B cell (primary cell): ENCODE data around the gene KRT84. TPM values are rescaled to one million over a fixed set of nuclear protein-coding genes. Genes with fewer than 3 reads are reported as not detected.

Source experiments
- ATAC-seq: fragments of 200-7000 bp; cut with Tn5 transposase; one replicate; pipeline ENCODE4 v1.10.0; 2021; ENCODE audit warnings: low read depth, mild to moderate bottlenecking, moderate number of reproducible peaks, moderate library complexity
- CTCF ChIA-PET: fragments of 350-600 bp; sonication (Branson Sonifier 250); formaldehyde crosslinking; loops from one replicate; lab custom pipeline; 2021; ENCODE audit warnings: antibody characterized with exemption, inconsistent platforms; lab: Charles Lee
- POLR2A ChIA-PET: fragments of 350-600 bp; sonication (Branson Sonifier 250); formaldehyde crosslinking; loops from one replicate; lab custom pipeline; 2021; ENCODE audit warnings: antibody characterized with exemption; lab: Charles Lee
- DNase-seq: peaks from one replicate; pipeline ENCODE4 v3.0.0; 2013
- H2AFZ ChIP-seq: 2 replicates; pipeline ENCODE4 v1.6.1; 2012; ENCODE audit warnings: mild to moderate bottlenecking, low read depth, low read length; ENCODE audit not compliant: insufficient read depth, poor library complexity, severe bottlenecking
- H3K27ac ChIP-seq, 2 donors: 1 replicate in 1 of 2; 2 replicates in 1 of 2; pipeline ENCODE4 v1.5.1; 2012 to 2013; ENCODE audit warnings: low read length in 2 of 2, mild to moderate bottlenecking in 2 of 2, moderate library complexity in 1 of 2
- H3K27me3 ChIP-seq, 4 experiments: fragments of 200-600 bp in 1 of 4; sonication (generic) in 1 of 4; replicated peaks in 1 of 4; 1 replicate in 2 of 4; 2 replicates in 2 of 4; pipeline versions ENCODE4 v1.6.1 to v1.7.0; 2013 to 2016; ENCODE audit warnings: low read length in 3 of 4, mild to moderate bottlenecking in 2 of 4, mixed read lengths in 1 of 4, moderate library complexity in 1 of 4; ENCODE audit not compliant: insufficient read depth in 4 of 4, control insufficient read depth in 3 of 4; ENCODE audit errors: control extremely low read depth in 1 of 4
- H3K36me3 ChIP-seq, 2 experiments: replicated peaks in 1 of 2; 1 replicate in 1 of 2; 2 replicates in 1 of 2; pipeline versions ENCODE4 v1.6.1 to v1.7.1; 2013; ENCODE audit warnings: low read length in 1 of 2; ENCODE audit not compliant: insufficient read depth in 2 of 2, control insufficient read depth in 1 of 2; ENCODE audit errors: control extremely low read depth in 1 of 2, extremely low read depth in 1 of 2
- H3K4me1 ChIP-seq, 2 donors: fragments of 200-600 bp in 1 of 2; sonication (generic) in 1 of 2; 1 replicate in 1 of 2; 2 replicates in 1 of 2; pipeline versions ENCODE4 v1.5.1 to v1.6.1; 2013 to 2017; ENCODE audit warnings: low read length in 2 of 2; ENCODE audit not compliant: control insufficient read depth in 2 of 2, insufficient read depth in 2 of 2
- H3K4me2 ChIP-seq: replicated peaks from 2 replicates; pipeline ENCODE3; 2012; ENCODE audit warnings: mild to moderate bottlenecking, low read depth, low read length; ENCODE audit not compliant: poor library complexity, severe bottlenecking
- H3K4me3 ChIP-seq, 5 experiments: fragments of 200-600 bp in 1 of 5; sonication (generic) in 1 of 5; 1 replicate in 3 of 5; 2 replicates in 2 of 5; pipeline versions ENCODE4 v1.5.1 to v1.7.0; 2011 to 2016; ENCODE audit warnings: low read length in 4 of 5, mild to moderate bottlenecking in 4 of 5, low read depth in 2 of 5, control low read depth in 1 of 5, moderate library complexity in 1 of 5; ENCODE audit not compliant: insufficient read depth in 1 of 5; ENCODE audit errors: control extremely low read depth in 1 of 5, extremely low read depth in 1 of 5
- H3K79me2 ChIP-seq: fragments of 200-600 bp; sonication (generic); one replicate; pipeline ENCODE4 v1.6.0; 2016; ENCODE audit warnings: low read length; ENCODE audit not compliant: control insufficient read depth, insufficient read depth
- H3K9ac ChIP-seq: fragments of 200-600 bp; sonication (generic); 2 replicates; pipeline ENCODE4 v1.6.1; 2017; ENCODE audit warnings: mild to moderate bottlenecking, low read length, moderate library complexity
- H3K9me3 ChIP-seq, 3 donors: one replicate each; pipeline versions ENCODE4 v1.6.1 to v1.7.1; 2013; ENCODE audit warnings: low read length in 2 of 3; ENCODE audit not compliant: control insufficient read depth in 2 of 3, insufficient read depth in 1 of 3; ENCODE audit errors: control extremely low read depth in 1 of 3
- H4K20me1 ChIP-seq: 2 replicates; pipeline ENCODE4 v1.6.0; 2012; ENCODE audit warnings: mild to moderate bottlenecking, low read length; ENCODE audit not compliant: insufficient read depth, control insufficient read depth, poor library complexity, severe bottlenecking
- H3K27ac Mint-ChIP-seq: one replicate; pipeline ENCODE4 v1.8.0; 2021; ENCODE audit warnings: mixed read lengths
- H3K27me3 Mint-ChIP-seq: one replicate; pipeline ENCODE4 v1.8.0; 2021; ENCODE audit warnings: mixed read lengths
- H3K4me1 Mint-ChIP-seq: one replicate; pipeline ENCODE4 v1.8.0; 2021; ENCODE audit warnings: mixed read lengths
- H3K4me3 Mint-ChIP-seq: one replicate; pipeline ENCODE4 v1.8.0; 2021; ENCODE audit warnings: mixed read lengths
- H3K9me3 Mint-ChIP-seq: one replicate; pipeline ENCODE4 v1.8.0; 2022; ENCODE audit warnings: mixed read lengths; ENCODE audit not compliant: insufficient read depth
- CTCF ChIP-seq: fragments of 200-600 bp; IDR thresholded peaks from one replicate; pipeline ENCODE4 v1.8.0; 2022; ENCODE audit warnings: antibody characterized with exemption, mild to moderate bottlenecking
- EZH2 ChIP-seq: IDR thresholded peaks from 2 replicates; pipeline ENCODE4 v1.6.1; 2012; ENCODE audit warnings: borderline replicate concordance, low read depth, mild to moderate bottlenecking, moderate library complexity, low read length; ENCODE audit not compliant: insufficient read depth, poor library complexity, severe bottlenecking
- WGBS: methylation state at CpG from one replicate; pipeline ENCODE4 v1.1.5; 2013; ENCODE audit warnings: missing lambda C conversion rate; ENCODE audit not compliant: insufficient coverage; 5-methylcytosine and 5-hydroxymethylcytosine counted together
- intact Hi-C: fragments of 100-400 bp; cut with micrococcal nuclease; formaldehyde crosslinking; loops from one replicate; pipeline ENCODE4 v1.10.0; 2022
- polyA plus RNA-seq: library from polyadenylated mRNA; depleted of rRNA; stranded (reverse); fragments of >200 nt; gene quantifications from 2 replicates; pipeline ENCODE4 v1.2.3, GENCODE V29; 2012
- total RNA-seq, 2 donors: library from RNA; stranded (reverse); fragments of 120-200 nt in 1 of 2; gene quantifications; 1 replicate in 1 of 2; 2 replicates in 1 of 2; pipeline versions ENCODE4 v1.2.3 to v1.2.4, GENCODE V29; 2013 to 2022

The KRT84 gene
- total and polyA plus RNA-seq, 2 donors (not counting 1 experiment from before 2014, with no cell fraction given): not detected

DNA sequence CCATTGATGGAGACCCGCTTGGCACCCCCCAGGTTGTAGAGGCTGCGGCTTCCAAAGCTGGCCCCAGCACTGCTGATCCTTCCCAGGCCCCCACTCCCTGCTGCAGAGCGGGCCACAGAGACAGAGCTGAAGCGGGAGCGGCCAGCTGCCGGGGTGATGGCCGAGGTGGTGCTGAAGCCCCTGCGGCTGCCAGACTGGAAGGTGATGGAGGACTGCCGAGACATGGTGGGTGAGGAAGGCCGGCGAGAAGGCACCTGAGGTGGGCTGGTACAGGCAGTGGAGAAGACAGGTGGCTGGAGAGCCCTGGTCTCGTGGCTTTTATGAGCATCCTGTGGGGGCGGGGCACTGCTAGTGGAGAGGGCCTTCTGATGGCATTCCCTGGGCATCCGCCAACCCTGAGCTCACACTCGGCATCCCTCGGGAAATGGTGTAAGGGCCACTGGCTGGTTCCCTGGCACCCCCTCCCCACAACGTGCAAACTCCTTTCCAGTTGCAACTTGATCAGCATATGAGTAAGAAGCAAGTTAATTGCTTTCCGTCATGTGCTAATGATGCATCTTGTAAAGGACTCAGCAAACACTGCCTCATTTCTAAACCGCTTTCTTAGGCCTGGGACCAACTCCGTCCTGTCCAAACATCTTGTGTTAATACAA, 48.8 kb upstream of the KRT84 start, which contains the start of gene KRT75:
TSS of gene KRT75 (minus strand) at position 291 of the 653 bp plus-strand sequence. CDS start at position 224, 67 bp downstream.
- H3K27me3 Mint-ChIP-seq: peaks cover 21% of the 10 kb centered on the region
- no peaks in the 10 kb centered on the region for H3K79me2 ChIP-seq
- peaks cover 0 to 5% (median 0%) of the 10 kb centered on the region in 3 donors for H3K9me3 ChIP-seq
- no peak within 1 kb of the TSS for H2AFZ ChIP-seq
- no peak within 1 kb of the TSS for H3K4me2 ChIP-seq
- WGBS: 87% methylated on average over 20 of the region's 20 CpGs
- ChIA-PET CTCF (no interaction called here), POLR2A (no interaction called here)
- H3K36me3 ChIP-seq: no peaks in the 10 kb centered on the region
- intact Hi-C loops: no loop called here
- no peaks in the 10 kb centered on the region for H4K20me1 ChIP-seq
- H3K9ac ChIP-seq: no peak within 1 kb of the TSS
- H3K4me1 ChIP-seq: no peaks in the 10 kb centered on the region
- H3K4me3 ChIP-seq: no peak within 1 kb of the TSS
- no peak for DNase-seq
- H3K27me3 ChIP-seq: peaks cover 0 to 2% (median 1%) of the 10 kb centered on the region in 4 experiments
- no peak within 1 kb of the TSS for H3K27ac ChIP-seq
- no peak within 1 kb of the TSS for H3K4me3 Mint-ChIP-seq
- H3K27ac Mint-ChIP-seq: no peak within 1 kb of the TSS
- ATAC-seq: no peak
- TF ChIP-seq EZH2: no peak
- TF ChIP-seq CTCF: no peak
- no peaks in the 10 kb centered on the region for H3K4me1 Mint-ChIP-seq
- H3K9me3 Mint-ChIP-seq: no peaks in the 10 kb centered on the region

- H4K20me1 ChIP-seq: no peaks in the 10 kb centered on the region
- Mint-ChIP-seq H3K9me3 (no peaks in the 10 kb centered on the region), H3K27me3 (peaks cover 25% of the 10 kb centered on the region), H3K4me3 (no peak overlapping the region), H3K27ac (no peak overlapping the region), H3K4me1 (no peaks in the 10 kb centered on the region)
- H3K9ac ChIP-seq: no peak overlapping the region
- intact Hi-C loops: no loop called here
- H3K4me3 ChIP-seq: no peak overlapping the region
- no peaks in the 10 kb centered on the region for H3K36me3 ChIP-seq
- H3K79me2 ChIP-seq: no peaks in the 10 kb centered on the region
- H3K9me3 ChIP-seq: peaks cover 0 to 5% (median 0%) of the 10 kb centered on the region in 3 donors
- ATAC-seq (no peak), DNase-seq (no peak)
- no peak for TF ChIP-seq EZH2
- TF ChIP-seq CTCF: no peak
- CTCF ChIA-PET: no interaction called here
- POLR2A ChIA-PET: no interaction called here
- 93% methylated on average over 12 of the region's 12 CpGs for WGBS
- H3K4me1 ChIP-seq: no peaks in the 10 kb centered on the region
- no peak overlapping the region for H2AFZ ChIP-seq
- no peak overlapping the region for H3K4me2 ChIP-seq
- peaks cover 0 to 2% (median 1%) of the 10 kb centered on the region in 4 experiments for H3K27me3 ChIP-seq
- no peak overlapping the region for H3K27ac ChIP-seq
Observed at GRCh38 chr12:52433501-52434080, 48.1 kb upstream of the KRT84 start.
